Ovary (tissue), 3 donors: ENCODE results near the gene SPRED1.

Experiments
- EP300 ChIP-seq: sonication (generic); formaldehyde crosslinking; IDR thresholded peaks from one replicate; pipeline ENCODE4 v1.6.1; 2017; ENCODE audit warnings: antibody characterized with exemption
- POLR2A ChIP-seq: fragments of 450-650 bp; IDR thresholded peaks from one replicate; pipeline ENCODE4 v1.6.1; 2017; ENCODE audit warnings: antibody characterized with exemption, mild to moderate bottlenecking, moderate library complexity
- TF ChIP-seq, protein P1 (sequence below), 3 donors: fragments of 450-650 bp in 2 of 3; fragments of 200-600 bp in 1 of 3; IDR thresholded peaks; one replicate each; pipeline versions ENCODE4 v1.5.1 to v1.8.0; 2016 to 2022; ENCODE audit warnings: antibody characterized with exemption in 3 of 3, mild to moderate bottlenecking in 1 of 3
- donor health status: DM: no; HTN: no; CAD: no.

DNA sequence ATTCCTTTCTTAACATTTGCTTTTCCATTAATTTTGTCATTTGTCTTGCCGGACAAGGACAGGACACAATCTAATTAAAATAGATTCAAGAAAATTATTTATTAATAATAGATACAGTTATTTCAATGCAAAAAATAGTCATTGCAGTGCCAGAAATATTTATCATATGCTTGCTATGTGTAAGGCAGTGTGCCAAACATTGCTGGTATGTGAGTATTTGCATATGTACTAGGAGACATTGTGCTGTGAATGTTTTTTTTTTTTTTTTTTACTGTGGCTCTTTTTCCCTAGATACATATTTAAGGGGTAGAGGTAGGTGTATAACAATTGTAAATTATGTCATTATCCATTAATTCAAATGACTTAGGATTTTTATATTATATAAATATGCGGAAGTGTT lies 23.3 kb downstream of the SPRED1 start:
- TF ChIP-seq, protein P1, sequence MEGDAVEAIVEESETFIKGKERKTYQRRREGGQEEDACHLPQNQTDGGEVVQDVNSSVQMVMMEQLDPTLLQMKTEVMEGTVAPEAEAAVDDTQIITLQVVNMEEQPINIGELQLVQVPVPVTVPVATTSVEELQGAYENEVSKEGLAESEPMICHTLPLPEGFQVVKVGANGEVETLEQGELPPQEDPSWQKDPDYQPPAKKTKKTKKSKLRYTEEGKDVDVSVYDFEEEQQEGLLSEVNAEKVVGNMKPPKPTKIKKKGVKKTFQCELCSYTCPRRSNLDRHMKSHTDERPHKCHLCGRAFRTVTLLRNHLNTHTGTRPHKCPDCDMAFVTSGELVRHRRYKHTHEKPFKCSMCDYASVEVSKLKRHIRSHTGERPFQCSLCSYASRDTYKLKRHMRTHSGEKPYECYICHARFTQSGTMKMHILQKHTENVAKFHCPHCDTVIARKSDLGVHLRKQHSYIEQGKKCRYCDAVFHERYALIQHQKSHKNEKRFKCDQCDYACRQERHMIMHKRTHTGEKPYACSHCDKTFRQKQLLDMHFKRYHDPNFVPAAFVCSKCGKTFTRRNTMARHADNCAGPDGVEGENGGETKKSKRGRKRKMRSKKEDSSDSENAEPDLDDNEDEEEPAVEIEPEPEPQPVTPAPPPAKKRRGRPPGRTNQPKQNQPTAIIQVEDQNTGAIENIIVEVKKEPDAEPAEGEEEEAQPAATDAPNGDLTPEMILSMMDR (IDR thresholded peaks at IDR 0.05) = no peak
- no peak for TF ChIP-seq POLR2A
- TF ChIP-seq EP300 = no peak
